HG03520 (cell line): ENCODE measurements around the gene GARS1.
"Not testable (repeated sequence)": the region's sequence is repeated elsewhere in the genome, so short reads cannot be mapped to it uniquely, and the experiment has no call there.

Source experiments
- ATAC-seq: cut with Tn5 transposase; IDR thresholded peaks from one replicate; pipeline ENCODE4 v1.9.1; 2021; ENCODE audit warnings: mild to moderate bottlenecking, moderate library complexity; ENCODE audit not compliant: unreplicated experiment

Gene GARS1

DNA sequence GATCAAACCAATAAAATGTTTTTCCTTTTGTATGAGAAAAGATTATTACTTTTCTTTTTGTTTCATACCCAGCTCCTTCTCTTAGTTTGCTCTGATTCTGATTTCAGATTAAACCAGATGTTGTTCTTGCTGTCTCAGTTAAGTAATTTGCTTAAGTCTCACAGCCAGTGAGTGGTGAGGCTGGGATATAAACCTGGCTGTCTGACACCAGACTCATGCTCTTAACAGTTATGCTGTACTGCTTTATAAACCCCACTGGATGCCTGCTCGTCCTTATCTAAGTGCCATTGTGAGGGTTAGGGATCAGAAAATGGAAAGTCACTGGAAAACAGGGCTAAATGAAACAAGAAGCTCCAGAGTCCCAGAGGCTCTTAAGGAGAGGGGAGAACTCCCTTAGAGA lies 24.3 kb downstream of the GARS1 start:
- ATAC-seq = no peak

GRCh38 chr7:30625283-30625682 lies 30.6 kb downstream of the GARS1 start:
- no peak for ATAC-seq

GRCh38 chr7:30627026-30627425 lies 32.3 kb downstream of the GARS1 start:
- ATAC-seq = no peak

DNA sequence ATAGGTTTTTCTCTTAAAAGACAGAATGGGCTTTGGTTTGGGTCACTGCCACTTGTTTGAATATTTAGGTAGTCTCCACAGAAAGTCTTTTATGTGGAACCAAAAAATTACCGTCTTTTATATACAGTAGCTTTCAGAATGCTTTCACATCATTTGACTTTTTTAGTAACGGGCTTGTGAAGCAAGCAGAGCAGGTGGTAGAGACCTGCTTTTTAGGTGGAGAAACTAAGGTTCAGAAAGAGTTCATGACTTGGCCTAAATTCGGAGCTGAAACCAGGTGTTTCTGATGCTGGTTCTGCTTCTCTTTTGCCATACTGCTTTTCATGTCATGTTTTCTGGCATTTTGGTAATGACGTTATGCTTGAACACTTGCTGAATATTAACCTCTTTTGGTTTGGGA lies 36.3 kb downstream of the GARS1 start:
- no peak for ATAC-seq

DNA sequence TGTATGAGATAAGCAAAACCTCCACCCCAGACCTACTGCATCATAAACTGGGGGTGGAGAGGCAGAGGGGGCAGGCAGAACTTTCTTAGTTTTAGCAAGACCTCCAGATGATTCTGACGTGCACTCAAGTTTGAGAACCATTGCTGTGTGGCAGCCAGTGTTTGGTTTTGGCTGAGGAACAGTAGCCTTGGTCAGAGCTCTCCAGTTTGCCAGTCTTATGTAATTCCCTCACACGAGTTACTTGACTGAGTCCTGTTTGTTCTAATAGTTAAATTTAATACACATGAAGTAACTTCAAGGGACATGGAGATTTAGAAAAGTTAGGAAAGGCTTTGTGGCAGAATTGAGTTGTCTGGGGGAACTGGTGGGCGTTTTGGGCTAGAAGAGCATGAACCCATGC lies 38.5 kb downstream of the GARS1 start:
- no peak for ATAC-seq

- no peak for ATAC-seq
These were observed 39.5 kb downstream of the GARS1 start for GRCh38 chr7:30634193-30634626.

GRCh38 chr7:30634634-30635201 lies 40.0 kb downstream of the GARS1 start:
- ATAC-seq = no peak

DNA sequence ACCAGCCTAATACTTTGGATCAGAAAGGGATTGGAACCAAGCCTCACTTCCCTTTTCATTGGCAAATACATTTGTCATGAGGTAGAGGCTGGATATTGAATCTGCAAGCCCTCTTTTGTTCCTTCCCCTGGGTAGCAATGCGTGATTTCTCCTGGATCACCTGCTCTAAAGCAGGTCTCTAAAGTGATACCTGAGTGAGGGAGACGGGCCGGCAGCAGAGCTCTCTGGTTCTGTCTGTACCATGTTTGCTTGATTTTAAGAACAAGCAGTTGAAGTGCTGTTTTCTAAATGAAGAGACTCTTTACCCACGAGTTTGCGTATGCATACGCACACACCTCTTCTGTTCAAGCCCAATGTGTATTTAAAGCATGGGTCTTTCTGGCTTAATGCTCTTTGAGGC lies 41.1 kb downstream of the GARS1 start:
- no peak for ATAC-seq

GRCh38 chr7:30642322-30642721 lies 47.6 kb downstream of the GARS1 start:
- not testable (repeated sequence) for ATAC-seq

- no peak for ATAC-seq
These were observed 48.1 kb downstream of the GARS1 start for GRCh38 chr7:30642789-30643188.

DNA sequence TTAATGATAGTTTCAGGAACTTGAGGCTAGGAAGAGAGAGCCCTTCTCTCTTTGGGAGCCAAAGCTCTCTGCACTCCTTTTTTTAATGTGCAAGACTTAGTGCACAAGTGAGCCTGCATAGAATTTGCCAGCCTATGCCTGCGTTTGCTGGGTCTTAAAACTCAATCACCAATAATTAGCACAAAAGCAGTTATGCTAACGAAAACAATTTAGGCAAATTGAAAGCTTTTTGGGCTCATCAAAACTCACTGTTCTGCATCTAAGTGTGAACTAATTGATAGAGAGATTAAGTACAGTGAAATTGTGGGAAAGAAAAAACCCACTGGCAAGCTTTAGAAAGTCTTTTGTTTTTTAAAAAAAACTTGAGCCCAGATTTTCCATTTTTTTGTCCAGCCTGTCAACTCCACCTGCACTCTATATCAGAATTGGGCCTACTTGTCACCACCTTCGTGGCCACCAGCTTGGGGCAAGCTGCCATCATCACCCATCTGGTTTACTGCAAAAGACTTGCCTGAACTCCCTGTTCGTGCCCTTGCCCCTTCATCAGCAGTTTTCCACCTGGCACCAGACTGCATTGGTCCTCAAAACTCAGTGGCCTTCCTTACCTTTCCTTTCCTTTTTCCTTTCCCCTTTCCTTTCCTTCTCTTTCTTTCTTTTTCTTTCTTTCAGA lies 49.7 kb downstream of the GARS1 start:
- no peak for ATAC-seq

DNA sequence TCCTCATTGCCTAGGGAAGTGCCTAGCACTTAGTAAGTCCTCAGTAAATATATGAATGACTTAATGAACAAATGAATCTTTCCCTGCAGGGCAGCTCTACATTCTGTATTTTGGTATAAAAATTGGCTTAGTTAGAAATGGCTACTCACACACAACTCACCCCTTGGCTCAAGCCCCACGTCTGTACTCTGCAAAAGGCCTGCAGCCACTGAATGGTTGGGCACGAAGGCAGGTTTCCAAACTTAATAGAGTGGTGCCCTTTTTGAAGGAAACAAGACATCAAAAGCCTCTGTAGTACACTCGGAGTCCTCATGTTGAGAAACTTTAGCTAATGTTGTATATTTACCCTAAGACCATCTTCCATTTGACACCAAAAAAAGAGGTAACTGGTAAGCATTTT lies 51.0 kb downstream of the GARS1 start:
- no peak for ATAC-seq

DNA sequence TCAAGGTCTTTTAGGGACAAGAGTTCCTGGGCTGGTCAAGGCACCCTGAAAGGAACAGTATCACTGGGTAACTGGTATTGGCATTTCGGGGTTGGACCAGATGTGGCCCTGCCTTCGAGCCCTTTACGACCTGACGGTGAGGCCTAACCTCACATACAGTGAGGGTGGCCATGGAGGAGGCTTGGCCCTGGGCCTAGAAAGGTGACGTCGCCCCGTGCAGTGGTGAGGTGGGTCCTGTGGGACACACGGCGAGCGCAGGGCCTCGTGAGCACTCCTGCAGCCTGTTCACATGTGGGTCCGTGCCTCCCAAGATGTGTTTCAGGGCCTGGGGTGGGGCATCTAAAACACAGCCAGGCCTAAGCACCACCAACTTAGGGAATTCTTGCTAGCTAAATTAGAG lies 51.5 kb downstream of the GARS1 start:
- no peak for ATAC-seq

GRCh38 chr7:30647589-30648364 lies 53.1 kb downstream of the GARS1 start:
- no peak for ATAC-seq

DNA sequence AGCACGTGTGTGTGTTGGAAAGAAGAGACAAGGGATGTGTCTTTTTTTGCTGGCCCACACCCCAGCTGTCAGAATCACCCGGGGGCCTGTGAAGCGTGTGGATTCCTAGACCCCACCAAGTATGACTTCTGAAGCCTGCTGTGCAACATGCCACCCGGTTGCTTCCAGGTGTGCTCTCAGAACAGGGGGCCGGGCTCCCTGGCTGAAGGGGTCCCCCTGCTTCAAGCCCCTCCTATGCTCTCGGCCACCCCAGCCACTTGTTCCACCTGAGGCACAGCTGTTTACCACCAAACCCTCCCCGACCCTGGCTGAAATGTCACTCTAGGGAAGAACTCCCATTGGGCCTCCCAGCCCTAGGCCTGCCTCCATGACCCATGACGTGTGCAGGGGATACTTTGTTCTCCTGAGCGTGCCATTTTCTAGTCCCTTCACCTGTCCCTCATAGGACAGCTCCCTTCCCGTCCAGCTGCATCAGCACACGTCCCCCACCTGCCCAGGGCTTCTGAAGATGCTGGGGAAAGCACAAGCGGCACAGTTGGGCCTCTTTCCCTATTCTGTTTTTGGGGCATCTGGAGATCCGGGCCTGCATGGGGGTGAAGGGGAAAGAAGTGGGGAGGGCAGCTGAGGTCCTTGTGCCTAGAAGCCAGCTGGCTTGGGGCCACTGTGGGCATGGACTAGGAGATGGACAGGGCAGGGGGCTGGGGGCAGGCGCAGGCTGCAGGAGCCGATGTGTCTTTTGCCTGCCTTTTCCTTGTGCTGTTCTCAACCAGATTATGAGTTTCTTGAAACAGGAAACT lies 54.3 kb downstream of the GARS1 start:
- no peak for ATAC-seq

DNA sequence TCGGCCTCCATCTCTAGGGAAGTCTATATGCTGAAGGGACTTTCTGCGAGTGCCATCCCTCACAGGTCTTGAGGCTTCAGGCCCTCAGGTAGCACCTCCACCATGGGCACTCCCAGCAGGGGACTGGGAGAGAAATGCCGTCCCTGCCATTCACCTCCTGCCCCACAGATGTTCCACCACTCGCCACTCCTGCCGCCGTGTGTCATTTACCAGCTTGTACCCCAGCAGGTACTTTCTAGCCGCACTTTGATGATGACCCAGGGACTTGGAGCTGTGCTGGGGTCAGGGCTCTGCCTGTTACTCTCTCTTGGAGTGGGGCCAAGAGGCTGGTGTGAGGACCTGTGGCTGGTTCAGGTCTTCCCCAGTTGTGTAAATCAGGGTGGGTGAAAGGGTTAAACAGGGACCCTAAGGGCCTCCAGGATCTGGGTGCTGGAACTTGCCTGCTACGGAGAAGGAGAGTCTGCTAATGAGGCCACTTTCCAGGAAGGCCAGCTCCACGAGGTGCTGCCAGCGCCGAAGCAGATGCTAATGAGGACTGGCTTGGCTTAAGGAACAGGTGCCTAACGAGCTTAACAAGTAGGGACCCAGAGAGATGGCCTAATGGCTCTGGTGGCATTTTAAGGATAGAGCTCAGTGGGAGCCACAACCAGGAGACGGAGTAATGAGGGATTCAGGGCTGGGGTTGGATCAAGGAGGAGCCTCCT lies 55.2 kb downstream of the GARS1 start:
- ATAC-seq = no peak

DNA sequence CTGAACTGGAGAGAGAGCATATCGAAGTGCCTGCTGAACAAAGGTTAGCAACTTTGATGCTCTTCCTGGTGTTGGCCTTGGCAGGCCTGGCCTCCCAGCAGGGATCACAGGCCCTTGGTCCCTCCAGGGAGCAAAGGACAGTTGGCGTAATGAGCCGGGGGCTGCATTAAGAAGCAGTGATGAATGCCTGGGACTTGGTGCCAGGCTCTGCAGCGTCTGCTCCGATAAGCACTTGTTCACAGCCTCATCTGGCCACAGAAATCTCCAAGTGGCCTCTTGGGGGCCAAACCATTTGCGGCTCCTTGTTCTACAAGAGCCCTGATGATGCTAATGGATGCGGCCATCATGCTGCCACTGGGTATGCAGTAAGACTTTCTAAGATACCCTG lies 55.7 kb downstream of the GARS1 start:
- ATAC-seq = no peak

GRCh38 chr7:30652132-30652531 lies 57.5 kb downstream of the GARS1 start:
- no peak for ATAC-seq

DNA sequence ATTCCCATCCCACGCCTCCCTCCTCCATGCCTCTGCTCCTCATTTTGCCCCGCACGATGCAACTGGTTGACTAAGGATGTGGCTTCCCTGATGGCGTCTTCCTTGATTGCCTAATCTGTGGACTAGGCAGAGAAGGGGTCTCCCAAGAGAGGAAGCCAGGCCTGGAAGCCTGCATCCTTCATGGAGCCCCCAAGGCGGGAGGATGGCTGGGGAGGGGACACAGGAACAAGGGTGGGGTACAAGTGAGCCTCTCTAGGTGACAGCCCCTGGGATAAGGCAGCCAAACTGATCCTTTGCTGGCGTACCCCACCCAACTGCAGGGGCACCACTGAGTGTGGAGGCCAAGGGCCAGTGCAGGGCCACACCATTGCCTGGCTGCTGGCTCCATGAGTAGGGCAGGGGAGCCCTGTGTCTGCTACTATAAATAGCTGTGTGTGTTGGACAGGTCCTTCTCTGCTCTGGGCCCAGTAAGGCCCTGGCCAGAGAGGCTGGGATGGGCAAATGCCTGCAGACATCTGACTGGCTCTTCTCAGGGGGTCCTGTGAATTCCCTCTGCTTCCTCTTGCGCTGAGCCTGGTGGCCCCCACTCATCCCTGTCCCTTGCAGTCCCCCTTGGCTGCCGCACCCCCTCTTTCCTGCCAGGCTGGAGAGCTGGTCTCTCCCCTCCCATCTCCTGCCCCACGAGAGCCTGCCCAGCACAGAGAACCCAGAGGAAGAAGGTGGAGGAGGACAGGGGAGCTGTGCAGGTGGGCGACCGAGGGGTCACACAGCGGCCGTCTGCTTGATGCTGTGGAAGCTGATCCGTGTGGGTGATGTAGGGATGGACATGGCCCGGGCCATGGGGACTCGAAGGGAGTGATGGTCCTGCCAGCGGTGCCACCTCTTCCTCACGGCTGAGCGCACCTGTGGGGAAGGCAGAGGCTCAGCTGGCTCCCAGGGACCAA lies 58.3 kb downstream of the GARS1 start:
- ATAC-seq = no peak
